ENCODE data around the gene NCKAP5L.

DNA sequence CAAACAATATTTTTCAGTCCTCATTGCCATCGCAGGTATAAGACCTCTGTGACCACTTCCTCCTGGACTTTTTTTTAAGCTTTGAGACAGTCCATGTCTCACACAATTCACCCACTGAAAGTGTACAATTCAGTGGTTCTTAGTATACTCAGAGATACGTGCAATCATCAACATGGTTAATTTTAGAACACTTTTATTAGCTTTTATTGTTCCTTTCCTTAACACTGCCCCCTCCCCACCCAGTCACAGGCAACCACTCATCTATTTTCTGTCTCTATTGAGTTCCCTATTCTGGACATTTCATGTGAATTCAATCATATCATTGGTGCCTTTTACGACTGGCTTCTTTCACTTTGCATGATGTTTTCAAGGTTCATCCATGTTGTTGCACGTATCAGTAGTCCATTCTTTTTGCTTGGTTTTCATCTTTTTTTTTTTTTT, 16.2 kb downstream of the NCKAP5L start:
- TF ChIP-seq ZNF274 (IDR thresholded peaks at IDR 0.05; ENCODE audit: low read depth, low read length) = no peak
- no peak for TF ChIP-seq YY1 (IDR thresholded peaks at IDR 0.05; ENCODE audit: insufficient read depth, insufficient read length)
